ENCODE measurements around the gene PTPRE.

DNA sequence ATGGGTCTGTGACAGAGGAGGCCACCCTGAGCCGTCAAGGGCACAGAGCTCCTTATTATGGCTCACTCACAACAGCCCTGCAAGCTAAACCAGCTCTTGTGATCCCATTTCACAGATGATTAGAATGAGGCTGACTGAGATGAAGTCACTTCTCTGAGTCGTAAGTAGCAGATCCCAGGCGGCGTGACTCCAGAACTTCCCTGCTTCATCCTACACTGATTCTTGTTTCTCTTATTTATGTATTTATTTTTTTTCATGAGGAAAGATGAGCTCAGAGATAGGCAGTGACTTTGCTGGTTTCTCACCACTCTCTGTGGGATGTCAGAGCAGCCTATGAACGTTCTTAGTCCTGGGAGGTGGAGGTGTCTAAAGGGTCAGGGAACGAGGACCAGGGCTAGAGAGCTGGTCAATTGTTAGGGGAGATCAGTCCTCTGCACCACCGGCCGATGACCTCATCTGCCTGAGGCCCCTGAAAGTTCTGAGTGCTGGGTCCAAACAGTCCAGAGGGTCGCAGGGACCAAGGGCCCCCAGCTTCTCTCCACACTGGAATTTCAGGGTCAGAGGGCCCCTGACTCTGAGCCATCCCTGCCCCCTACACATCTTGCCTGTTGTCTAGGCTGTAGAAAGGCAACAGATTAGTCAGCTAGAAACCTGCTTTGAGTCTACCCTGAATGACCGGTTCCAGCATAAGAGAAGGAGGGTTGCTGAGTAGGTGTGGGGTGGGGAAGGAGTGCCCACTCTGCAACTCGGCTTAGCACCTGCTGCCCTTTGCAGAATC is 32.0 kb upstream of the PTPRE start:
- TF ChIP-seq, protein P1, sequence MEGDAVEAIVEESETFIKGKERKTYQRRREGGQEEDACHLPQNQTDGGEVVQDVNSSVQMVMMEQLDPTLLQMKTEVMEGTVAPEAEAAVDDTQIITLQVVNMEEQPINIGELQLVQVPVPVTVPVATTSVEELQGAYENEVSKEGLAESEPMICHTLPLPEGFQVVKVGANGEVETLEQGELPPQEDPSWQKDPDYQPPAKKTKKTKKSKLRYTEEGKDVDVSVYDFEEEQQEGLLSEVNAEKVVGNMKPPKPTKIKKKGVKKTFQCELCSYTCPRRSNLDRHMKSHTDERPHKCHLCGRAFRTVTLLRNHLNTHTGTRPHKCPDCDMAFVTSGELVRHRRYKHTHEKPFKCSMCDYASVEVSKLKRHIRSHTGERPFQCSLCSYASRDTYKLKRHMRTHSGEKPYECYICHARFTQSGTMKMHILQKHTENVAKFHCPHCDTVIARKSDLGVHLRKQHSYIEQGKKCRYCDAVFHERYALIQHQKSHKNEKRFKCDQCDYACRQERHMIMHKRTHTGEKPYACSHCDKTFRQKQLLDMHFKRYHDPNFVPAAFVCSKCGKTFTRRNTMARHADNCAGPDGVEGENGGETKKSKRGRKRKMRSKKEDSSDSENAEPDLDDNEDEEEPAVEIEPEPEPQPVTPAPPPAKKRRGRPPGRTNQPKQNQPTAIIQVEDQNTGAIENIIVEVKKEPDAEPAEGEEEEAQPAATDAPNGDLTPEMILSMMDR (IDR thresholded peaks at IDR 0.05) = no peak
- TF ChIP-seq POLR2AphosphoS5 (IDR thresholded peaks at IDR 0.05) (no peak), POLR2A (IDR thresholded peaks at IDR 0.05) (no peak)

Data from breast epithelium (tissue), 3 donors.